Psoas muscle (tissue), 8 donors: ENCODE data around the gene PCDH9. TPM values are rescaled to one million over a fixed set of nuclear protein-coding genes. Genes with fewer than 3 reads are reported as not detected.

ENCODE experiments used
- ATAC-seq, 4 donors: fragments of 200-7000 bp; cut with Tn5 transposase; one replicate each; pipeline ENCODE4 v1.9.1; 2020; ENCODE audit warnings: moderate library complexity in 3 of 4, mild to moderate bottlenecking in 2 of 4
- DNase-seq, 2 donors: peaks; one replicate each; pipeline ENCODE4 v3.0.0-alpha.2; 2020
- H3K27ac ChIP-seq: fragments of 200-600 bp; one replicate; pipeline ENCODE4 v1.8.0; 2022
- H3K27me3 ChIP-seq, 3 donors: fragments of 200-600 bp in 1 of 3; one replicate each; pipeline versions ENCODE4 v1.6.1 to v1.8.0; 2013 to 2022; ENCODE audit warnings: low read length in 2 of 3, mild to moderate bottlenecking in 2 of 3, moderate library complexity in 1 of 3; ENCODE audit not compliant: insufficient read depth in 3 of 3
- H3K36me3 ChIP-seq, 2 donors: fragments of 200-600 bp in 1 of 2; one replicate each; pipeline versions ENCODE4 v1.6.1 to v1.8.0; 2013 to 2022; ENCODE audit warnings: low read depth in 1 of 2, mild to moderate bottlenecking in 1 of 2, moderate library complexity in 1 of 2; ENCODE audit not compliant: insufficient read depth in 1 of 2
- H3K4me1 ChIP-seq: fragments of 200-600 bp; one replicate; pipeline ENCODE4 v1.8.0; 2022
- H3K4me3 ChIP-seq: fragments of 200-600 bp; one replicate; pipeline ENCODE4 v1.8.0; 2022; ENCODE audit warnings: mild to moderate bottlenecking
- H3K9me3 ChIP-seq: fragments of 200-600 bp; one replicate; pipeline ENCODE4 v1.8.0; 2022
- WGBS, 3 donors: extraction: QIAGEN DNeasy Blood & Tissue Kit; methylation state at CpG; one replicate each; pipeline versions ENCODE4 v1.1.6 to v1.1.7; 2013; 5-methylcytosine and 5-hydroxymethylcytosine counted together
- intact Hi-C, 2 donors: fragments of 100-400 bp; cut with DNase I; formaldehyde crosslinking; loops; one replicate each; pipeline versions ENCODE4 v1.11.0 to v1.14.2; 2022
- polyA plus RNA-seq, 3 donors: library from polyadenylated mRNA; stranded (reverse); fragments of 200-250 nt; gene quantifications; one replicate each; pipeline ENCODE4 v1.2.3, GENCODE V29; 2013
- total RNA-seq, 4 donors: library from RNA; stranded (reverse); fragmentation: NEBNext Ultra II Directional in 2 of 4; extraction: Animal tissue kit (Norgen Biotek cat#: 25700) in 2 of 4; gene quantifications; one replicate each; pipeline versions ENCODE4 v1.2.1 to v1.2.4, GENCODE V29; 2021 to 2023
- TF ChIP-seq, protein P1 (sequence below): fragments of 200-600 bp; IDR thresholded peaks from one replicate; pipeline ENCODE4 v1.8.0; 2022; ENCODE audit warnings: antibody characterized with exemption
- donor health status: healthy with polysubstance abuse.
- donor health status: DM: no; HTN: no; CAD: no; lungs with moderate emphysema.
- donor health status: Bipolar disorder and iron deficiency.
- donor health status: healthy.
- donor health status: DM: yes; HTN: yes; CAD: no.
- donor health status: DM: no; HTN: no; CAD: no.
- donor health status: DM: no; HTN: no; CAD: no.
- donor health status: DM: yes; HTN: yes; CAD: no.

Gene PCDH9
- total and polyA plus RNA-seq, 7 donors = 0.27 to 4.9 (median 2.1) TPM

DNA sequence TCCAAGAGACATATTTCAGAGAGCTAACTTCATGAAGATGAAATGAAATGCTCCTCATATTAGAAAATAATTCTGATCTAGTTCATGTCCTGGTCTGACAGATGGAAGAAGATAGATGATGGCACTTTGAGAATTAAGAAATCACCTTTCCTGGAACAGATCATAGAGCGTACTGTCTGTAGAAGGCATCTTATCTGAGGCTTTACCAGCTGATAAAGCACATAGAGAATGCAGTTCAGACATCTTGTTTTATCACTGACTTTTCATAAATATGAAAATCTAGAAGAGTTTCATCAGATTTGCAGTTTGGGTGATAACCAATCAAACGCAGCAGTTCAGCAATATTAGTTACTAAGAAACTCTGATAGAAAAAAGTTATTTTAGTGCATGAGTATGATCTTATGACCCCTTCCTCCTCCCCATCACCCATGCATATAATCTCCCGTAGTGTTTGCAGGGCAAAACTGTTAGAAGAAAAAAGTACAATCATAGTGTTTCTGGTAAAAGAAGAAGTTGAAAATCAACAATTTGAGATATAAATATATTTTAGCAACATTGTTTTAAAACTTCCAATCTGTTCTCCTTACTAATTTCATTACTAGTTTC is 585.2 kb downstream of the PCDH9 start:
- 87 to 92% (median 92%) methylated on average over 3 of the region's 3 CpGs for WGBS, 3 donors
- Histone ChIP-seq H3K27ac (no peak overlapping the region), H3K9me3 (no peaks in the 10 kb centered on the region), H3K4me1 (no peaks in the 10 kb centered on the region), H3K36me3 (no peaks in the 10 kb centered on the region), H3K4me3 (no peak overlapping the region), H3K27me3 (no peaks in the 10 kb centered on the region)
- no peak for ATAC-seq
- intact Hi-C loops = no loop called here
- TF ChIP-seq, protein P1, sequence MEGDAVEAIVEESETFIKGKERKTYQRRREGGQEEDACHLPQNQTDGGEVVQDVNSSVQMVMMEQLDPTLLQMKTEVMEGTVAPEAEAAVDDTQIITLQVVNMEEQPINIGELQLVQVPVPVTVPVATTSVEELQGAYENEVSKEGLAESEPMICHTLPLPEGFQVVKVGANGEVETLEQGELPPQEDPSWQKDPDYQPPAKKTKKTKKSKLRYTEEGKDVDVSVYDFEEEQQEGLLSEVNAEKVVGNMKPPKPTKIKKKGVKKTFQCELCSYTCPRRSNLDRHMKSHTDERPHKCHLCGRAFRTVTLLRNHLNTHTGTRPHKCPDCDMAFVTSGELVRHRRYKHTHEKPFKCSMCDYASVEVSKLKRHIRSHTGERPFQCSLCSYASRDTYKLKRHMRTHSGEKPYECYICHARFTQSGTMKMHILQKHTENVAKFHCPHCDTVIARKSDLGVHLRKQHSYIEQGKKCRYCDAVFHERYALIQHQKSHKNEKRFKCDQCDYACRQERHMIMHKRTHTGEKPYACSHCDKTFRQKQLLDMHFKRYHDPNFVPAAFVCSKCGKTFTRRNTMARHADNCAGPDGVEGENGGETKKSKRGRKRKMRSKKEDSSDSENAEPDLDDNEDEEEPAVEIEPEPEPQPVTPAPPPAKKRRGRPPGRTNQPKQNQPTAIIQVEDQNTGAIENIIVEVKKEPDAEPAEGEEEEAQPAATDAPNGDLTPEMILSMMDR = no peak
- no peak for DNase-seq

DNA sequence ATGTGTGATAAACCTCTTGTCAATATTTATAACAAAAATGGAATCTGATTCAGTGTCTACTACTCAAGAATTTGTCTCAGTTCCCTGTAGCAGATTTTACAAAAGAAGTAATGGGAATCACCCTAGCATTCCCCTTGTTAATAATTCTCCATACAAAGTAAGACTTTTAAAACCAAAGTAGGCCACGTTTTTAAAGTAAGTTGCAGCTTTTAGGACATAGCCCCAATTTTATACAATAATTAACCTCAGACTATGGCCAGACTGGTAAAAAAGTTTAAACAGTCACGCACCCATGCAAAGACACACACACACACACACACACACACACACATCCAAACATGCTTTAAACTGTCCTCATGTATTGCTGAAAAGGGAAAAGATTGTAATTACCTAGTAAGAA is 589.9 kb downstream of the PCDH9 start:
- Histone ChIP-seq H3K9me3 (no peaks in the 10 kb centered on the region), H3K27ac (no peak overlapping the region), H3K36me3 (no peaks in the 10 kb centered on the region), H3K4me3 (no peak overlapping the region), H3K27me3 (no peaks in the 10 kb centered on the region), H3K4me1 (no peaks in the 10 kb centered on the region)
- no peak for DNase-seq
- TF ChIP-seq, protein P1 = no peak
- no peak for ATAC-seq
- WGBS, 3 donors = 82 to 89% (median 88%) methylated on average over 2 of the region's 2 CpGs
- intact Hi-C loops = no loop called here

DNA sequence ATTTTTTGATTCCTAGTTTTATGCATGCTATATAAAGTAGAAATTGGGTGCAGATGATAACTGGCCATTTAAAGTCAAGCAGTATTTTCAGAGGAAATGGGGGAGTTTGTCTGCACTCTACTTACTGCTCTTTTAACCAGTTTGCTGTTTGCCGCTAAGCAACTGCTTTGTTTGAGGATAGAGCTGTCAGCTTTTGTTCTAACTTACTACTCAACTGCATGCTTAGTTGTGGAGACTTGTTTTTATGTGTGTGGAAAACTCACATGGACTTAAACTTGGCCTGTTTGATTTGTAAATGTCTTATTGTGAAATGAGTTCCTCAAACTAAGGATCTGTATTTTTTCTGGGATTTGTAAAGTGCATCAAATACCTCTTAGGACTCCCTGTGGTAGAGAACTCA is 591.1 kb downstream of the PCDH9 start:
- no peak for ATAC-seq
- Histone ChIP-seq H3K36me3 (no peaks in the 10 kb centered on the region), H3K4me1 (no peaks in the 10 kb centered on the region), H3K9me3 (no peaks in the 10 kb centered on the region), H3K27ac (no peak overlapping the region), H3K27me3 (no peaks in the 10 kb centered on the region), H3K4me3 (no peak overlapping the region)
- TF ChIP-seq, protein P1 = no peak
- intact Hi-C loops = no loop called here
- DNase-seq = no peak
- WGBS, 3 donors = 73 to 90% (median 79%) methylated on average over 1 of the region's 1 CpG

GRCh38 chr13:66635526-66635925 is 594.6 kb downstream of the PCDH9 start:
- Histone ChIP-seq H3K9me3 (no peaks in the 10 kb centered on the region), H3K4me3 (no peak overlapping the region), H3K4me1 (no peaks in the 10 kb centered on the region), H3K36me3 (no peaks in the 10 kb centered on the region), H3K27ac (no peak overlapping the region), H3K27me3 (no peaks in the 10 kb centered on the region)
- ATAC-seq = no peak
- 70 to 92% (median 84%) methylated on average over 1 of the region's 1 CpG for WGBS, 3 donors
- no peak for DNase-seq
- intact Hi-C loops = no loop called here
- TF ChIP-seq, protein P1 = no peak

- H3K4me1 ChIP-seq = no peaks in the 10 kb centered on the region
- H3K36me3 ChIP-seq = no peaks in the 10 kb centered on the region
- ATAC-seq (peak; percentile 51 to 93 (median 80)), DNase-seq (no peak)
- no peak overlapping the region for H3K4me3 ChIP-seq
- H3K9me3 ChIP-seq = no peaks in the 10 kb centered on the region
- no peak overlapping the region for H3K27ac ChIP-seq
- H3K27me3 ChIP-seq = no peaks in the 10 kb centered on the region
- TF ChIP-seq, protein P1 = no peak
- intact Hi-C loops = no loop called here
These were observed 595.8 kb downstream of the PCDH9 start for GRCh38 chr13:66634384-66634783.
